Panc1 (cell line): Measurements from ENCODE around the gene LIMCH1.

ENCODE experiments used
- POLR2AphosphoS5 ChIP-seq: IDR thresholded peaks from 2 replicates; pipeline ENCODE4 v1.6.1; 2012; ENCODE audit warnings: mild to moderate bottlenecking, low read depth, low read length, moderate library complexity
- REST ChIP-seq, 2 experiments: IDR thresholded peaks; 2 replicates each; pipeline ENCODE4 v1.6.1; 2011 to 2012; ENCODE audit warnings: low read depth in 2 of 2, control low read depth in 1 of 2, low read length in 1 of 2, mild to moderate bottlenecking in 1 of 2, moderate library complexity in 1 of 2; ENCODE audit not compliant: insufficient read depth in 1 of 2
- TCF7L2 ChIP-seq: IDR thresholded peaks from 2 replicates; pipeline ENCODE4 v1.6.1; 2011; ENCODE audit warnings: mild to moderate bottlenecking, low read depth, low read length, inconsistent platforms

DNA sequence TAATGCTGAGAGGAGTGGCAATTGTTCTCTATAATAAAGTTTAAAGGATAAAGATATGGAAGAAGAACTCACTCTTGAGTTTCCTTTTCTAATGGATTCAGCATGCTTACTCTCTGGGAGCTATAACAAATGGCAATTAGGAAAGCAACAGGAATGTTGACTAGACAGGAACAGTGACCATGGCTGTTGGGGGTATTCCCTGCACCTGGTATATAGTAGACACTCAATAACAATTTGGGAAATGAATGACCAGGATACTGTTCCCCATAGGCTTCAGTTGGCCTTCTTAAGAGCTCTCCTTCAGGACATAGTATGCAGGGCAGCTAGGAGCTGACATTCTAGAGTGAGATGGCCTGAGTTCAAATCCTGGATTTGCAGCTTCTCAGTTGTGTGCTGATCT lies 1.8 kb downstream of the LIMCH1 start:
- no peak for TF ChIP-seq REST (IDR thresholded peaks at IDR 0.05; ENCODE audit: insufficient read depth in 1 of 2, low read depth in 2 of 2, low read length in 1 of 2)
- TF ChIP-seq TCF7L2: no peak
- no peak for TF ChIP-seq POLR2AphosphoS5
